Measurements from ENCODE around the gene COL2A1.

The COL2A1 gene

DNA sequence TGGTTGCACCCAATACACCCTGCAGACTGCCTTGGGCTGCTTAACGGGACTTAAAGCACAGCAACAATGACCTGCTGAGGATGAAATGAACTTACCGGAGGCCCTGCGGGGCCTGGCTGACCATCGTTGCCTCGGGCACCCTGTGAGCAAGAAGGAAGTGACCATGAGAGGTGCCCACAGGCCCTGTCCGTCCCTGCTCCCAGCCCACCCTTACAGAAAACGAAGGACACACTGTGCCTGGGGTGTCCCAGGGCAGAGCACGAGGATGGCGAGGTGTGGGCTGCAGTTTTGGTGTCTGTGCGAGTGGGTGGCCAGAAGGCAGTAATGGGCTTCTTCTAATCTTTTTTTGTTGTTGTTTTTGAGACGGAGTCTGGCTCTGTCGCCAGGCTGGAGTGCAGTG lies 14.6 kb downstream of the COL2A1 start:
- no peak for DNase-seq (ENCODE audit: low read depth)

- DNase-seq (ENCODE audit: low read depth), result no peak
Observed at GRCh38 chr12:47989023-47989417, 15.3 kb downstream of the COL2A1 start.

DNA sequence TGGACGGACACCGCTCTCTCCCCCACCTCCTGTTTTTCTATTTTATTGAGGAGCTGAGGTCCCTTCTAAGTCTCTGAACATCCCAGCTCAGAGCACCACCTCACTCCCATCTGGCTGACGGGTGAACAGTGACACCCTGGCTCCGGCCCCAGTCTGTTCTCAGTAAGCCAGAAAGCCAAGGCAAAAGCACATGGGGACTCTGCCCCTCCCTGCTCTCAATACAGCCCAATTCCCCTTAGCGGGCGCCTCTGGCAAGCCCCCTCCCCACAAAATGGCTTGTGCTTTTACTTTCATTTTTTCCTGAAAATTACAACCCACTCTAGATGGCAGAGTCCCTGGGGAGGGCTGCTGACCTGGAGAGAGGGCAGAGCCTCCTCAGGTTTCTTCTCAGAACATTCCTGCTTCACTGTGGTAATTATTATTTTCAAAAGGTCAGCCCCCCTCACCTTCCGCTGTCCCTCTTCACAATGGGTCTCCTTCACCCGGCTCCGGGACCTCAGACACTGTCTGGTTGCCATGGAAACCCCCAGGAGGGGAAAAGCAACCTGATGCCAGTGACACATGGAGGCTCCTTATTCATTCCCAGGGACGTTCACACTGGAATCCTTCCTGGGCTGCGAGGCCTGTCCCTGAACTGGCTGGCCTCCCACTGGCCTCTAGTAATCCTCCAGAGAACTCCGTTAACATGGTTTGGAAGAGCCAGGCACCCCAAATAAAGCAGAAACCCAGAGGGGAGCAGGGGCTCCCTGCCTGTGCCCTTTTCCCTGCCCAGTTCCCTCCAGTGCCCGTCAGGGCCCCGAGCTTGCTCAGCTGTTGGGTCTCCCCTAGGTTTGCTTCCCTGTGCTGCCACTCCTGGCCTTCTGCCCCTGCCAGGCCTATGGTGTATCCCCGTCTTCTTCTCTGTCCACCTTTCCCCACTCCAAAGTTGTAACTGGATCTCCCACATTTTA lies 15.9 kb downstream of the COL2A1 start:
- DNase-seq (ENCODE audit: low read depth), result no peak

DNA sequence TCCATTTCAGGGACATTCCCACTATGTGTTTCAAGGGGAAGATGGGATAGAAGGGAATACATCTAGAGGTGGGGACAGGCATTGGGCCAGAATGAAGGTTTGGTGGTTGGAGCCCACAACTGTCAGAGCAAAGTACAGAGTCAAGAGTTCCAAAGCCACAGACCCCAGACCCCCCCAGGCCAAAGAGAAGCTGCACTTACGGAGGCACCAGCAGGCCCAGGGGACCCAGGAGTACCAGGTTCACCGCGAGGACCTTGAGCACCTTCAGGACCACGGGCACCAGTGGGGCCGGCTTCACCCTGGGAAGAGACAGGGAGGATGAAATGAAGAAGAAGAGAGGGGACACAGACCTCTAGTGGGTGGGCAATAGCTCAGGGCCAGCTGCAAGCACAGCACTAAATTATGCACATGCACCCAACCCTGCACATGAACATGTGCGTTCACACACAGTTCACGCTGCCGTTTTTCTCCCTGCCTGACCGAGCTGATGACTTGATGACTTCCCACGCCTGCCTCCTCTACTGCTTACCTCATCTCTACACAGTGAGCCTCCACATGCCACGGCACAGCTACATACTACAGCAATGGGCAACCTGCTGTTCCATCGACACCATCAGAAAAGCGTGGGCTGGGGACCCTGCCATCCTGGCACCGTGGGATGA lies 16.7 kb downstream of the COL2A1 start:
- no peak for DNase-seq (ENCODE audit: low read depth)

DNA sequence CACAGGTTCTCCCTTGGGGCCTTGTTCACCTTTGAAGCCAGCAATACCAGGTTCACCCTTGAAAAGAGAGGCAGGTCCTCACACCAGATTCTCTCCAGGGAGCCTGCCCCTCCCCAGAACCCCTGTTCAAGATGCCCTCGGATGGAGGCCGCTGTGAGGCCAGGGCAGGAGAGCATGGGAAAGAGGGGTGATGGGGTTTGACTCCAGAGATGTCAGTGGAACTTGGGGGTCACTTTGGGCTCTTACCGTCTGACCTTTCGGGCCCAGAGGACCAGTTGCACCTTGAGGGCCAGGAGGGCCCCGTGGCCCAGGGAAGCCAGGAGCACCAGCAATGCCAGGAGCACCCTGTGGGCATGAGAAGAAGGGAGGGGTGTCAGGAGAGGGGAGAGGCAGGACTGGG lies 17.4 kb downstream of the COL2A1 start:
- no peak for DNase-seq (ENCODE audit: low read depth)

DNA sequence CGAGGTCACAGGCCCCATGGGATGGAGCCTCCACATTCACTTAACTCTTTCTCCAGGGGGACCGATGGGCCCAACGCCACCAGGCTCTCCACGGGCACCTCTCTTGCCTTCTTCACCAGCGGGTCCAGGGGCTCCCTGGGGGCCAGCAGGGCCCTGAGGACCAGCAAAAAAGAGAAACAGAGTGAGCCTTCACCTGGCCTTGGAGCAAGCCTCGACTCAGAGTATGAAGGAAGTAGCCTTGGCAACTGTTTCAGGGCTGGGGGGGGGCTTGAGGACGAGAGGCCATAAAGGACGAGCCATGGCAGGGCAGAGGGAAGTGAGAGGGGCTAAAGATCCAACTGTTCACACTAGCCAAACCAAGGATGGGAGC lies 18.0 kb downstream of the COL2A1 start:
- DNase-seq (ENCODE audit: low read depth), result no peak

DNA sequence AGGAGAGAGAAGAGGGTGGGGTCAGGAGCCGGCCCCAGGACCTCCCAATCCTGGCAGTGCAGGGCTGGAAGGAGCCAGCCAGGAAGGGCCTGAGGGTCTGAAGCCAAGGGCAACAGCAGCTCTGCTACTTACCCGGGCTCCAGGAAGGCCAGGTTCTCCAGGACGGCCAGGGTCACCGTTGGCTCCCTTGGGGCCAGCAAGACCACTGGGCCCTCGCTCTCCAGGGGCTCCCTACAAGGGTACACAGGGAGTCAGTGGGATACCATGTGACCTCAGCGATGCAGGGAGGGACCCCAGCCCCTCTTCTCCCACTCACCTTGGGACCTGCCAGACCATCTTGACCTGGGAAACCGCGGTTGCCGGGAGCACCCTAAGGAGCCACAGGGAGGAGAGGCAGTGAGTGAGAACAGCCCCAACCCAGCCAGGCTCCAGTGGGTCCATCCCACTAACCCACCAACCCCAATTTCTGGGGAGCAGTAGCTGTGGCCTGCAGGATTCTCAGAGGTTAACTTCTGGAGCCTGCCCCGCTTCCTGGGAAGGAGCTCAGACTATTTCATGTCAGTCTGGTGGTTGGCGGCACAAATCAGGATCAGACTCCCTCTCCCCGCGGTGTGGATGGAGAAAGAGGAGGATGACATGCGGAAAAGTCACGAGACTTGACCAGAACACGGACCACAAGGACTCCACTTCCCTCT lies 18.5 kb downstream of the COL2A1 start:
- no peak for DNase-seq (ENCODE audit: low read depth)

- DNase-seq (ENCODE audit: low read depth), result no peak
Observed at GRCh38 chr12:47984331-47984801, 19.9 kb downstream of the COL2A1 start.

- DNase-seq (ENCODE audit: low read depth), result no peak
Observed at GRCh38 chr12:47983541-47984115, 20.6 kb downstream of the COL2A1 start.

GRCh38 chr12:47982770-47983169 lies 21.5 kb downstream of the COL2A1 start:
- no peak for DNase-seq (ENCODE audit: low read depth)

- no peak for DNase-seq (ENCODE audit: low read depth)
Observed at GRCh38 chr12:47982311-47982710, 22.0 kb downstream of the COL2A1 start.

DNA sequence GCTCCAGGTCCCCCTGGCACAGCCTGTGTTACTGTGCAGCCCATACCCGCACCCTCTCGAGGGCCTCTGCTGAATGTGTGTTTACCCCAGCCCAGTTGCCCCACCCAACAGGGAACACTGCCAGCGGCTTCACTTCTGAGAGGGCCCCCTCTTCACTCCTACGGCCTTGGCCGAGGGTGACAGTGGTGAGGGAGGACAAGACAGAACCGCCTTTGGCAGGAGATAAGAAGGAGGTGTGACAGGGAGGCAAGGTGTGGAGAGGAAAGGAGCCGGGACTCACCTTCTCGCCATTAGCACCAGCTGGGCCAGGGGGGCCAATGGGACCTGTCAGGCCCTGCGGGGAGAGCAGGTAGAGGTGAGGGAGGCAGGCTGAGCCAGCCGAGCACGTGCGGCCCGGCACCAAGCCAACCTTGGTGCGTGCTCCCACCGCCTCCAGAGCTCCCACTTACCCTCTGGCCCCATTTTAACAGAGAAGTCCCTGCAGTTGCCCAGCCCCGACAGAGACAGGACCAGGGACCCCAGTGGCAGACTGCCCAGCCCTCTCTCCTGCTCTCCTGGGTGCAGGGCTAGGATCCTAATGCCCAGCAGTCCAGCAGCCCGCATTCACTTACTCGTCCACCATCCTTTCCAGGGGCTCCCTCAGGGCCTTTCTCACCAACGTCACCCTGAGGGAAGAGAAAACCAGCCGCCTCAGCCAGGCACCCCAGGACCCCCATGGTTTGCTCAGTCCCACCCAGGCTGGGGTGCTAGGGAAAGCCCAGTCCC lies 22.6 kb downstream of the COL2A1 start:
- no peak for DNase-seq (ENCODE audit: low read depth)

DNA sequence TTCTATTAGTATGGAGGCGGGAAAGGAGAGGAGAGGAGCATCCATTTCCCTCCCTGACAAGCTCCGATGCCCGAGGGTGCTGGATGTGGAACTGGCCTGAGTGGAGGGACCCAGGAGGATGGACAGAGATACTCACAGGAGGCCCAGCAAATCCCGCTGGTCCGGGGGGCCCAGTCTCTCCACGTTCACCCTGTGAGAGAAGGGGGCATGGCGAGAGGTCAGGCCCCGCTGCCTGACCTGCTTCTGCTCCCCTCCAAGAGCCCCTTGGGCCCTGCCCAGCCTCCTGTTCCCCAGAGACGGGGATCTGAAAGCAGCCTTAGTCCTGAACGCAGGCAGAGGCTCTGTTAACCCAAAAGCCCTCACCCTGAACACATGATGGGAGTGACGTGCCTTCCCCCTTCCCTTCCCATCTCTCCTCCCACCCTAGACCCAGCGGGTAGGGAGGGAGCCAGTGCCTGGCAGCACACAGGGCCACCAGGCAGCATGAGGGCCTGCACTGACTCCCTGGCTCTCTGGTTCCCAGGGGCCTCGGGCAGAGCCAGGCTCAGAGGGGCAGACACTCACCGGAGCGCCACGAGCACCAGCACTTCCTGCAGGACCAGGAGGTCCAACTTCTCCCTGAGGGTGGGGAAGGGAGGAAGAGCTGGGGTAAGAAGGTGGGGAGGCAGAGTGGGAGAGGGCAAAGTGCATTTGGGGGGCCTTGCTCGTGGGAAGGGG lies 23.3 kb downstream of the COL2A1 start:
- DNase-seq (ENCODE audit: low read depth), result no peak

GRCh38 chr12:47980197-47980596 lies 24.1 kb downstream of the COL2A1 start:
- no peak for DNase-seq (ENCODE audit: low read depth)

DNA sequence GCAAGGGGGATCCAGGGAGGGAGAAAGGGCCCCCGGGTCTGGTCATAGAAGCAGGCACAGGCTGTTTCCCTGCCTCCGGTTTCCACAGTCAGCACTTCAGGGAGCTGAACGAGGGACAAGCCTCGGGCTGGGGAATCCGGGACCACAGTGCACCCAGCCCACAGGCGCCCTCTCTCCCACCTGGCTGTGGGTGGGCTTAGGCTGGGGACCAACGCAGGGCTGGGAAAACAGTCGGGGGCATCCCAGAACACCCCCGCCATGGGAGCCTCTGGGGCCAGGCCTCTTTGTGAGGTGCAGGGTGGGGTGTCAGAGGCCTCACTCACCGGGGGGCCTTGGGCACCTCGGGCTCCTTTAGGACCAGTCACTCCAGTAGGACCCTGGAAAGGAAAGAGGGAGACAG lies 24.6 kb downstream of the COL2A1 start:
- no peak for DNase-seq (ENCODE audit: low read depth)

GRCh38 chr12:47979166-47979565 lies 25.1 kb downstream of the COL2A1 start:
- DNase-seq (ENCODE audit: low read depth), result no peak

- DNase-seq (ENCODE audit: low read depth), result no peak
Observed at GRCh38 chr12:47978598-47978873, 25.7 kb downstream of the COL2A1 start.

GRCh38 chr12:47977772-47978597 lies 26.3 kb downstream of the COL2A1 start:
- DNase-seq (ENCODE audit: low read depth), result no peak

DNA sequence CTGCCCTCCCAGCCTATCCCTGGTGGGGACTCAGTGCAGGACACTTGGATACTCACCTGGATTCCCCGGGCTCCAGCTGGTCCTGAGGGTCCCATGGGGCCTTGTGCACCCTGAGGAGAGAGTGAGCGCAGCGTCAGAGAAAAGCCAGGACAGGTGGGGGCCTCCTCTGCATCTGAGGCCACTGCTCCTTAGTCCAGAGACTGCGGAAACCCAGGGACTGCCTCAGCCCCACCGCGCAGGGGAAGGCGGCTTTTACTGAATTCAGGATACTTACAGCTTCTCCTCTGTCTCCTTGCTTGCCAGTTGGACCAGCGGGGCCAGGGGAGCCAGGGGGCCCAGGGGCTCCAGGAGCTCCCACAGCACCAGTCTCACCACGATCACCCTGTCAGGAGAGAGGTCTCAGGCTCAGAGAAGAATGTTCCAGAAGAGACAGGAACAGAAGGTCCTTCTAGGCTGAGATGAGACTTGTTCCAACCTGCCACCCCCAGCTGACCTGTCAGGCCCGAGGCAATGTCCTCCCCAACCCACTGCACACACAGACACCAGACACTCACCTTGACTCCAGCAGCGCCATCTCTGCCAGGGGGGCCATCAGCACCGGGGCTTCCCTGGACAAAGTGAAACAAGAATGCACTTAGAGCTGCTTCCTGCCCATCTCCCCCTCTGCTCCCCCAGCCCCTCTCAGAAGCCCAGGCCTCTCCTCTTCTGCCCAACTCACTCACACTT lies 27.1 kb downstream of the COL2A1 start:
- no peak for DNase-seq (ENCODE audit: low read depth)

- DNase-seq (ENCODE audit: low read depth), result no peak
Observed at GRCh38 chr12:47975816-47976215, 28.5 kb downstream of the COL2A1 start.

All from stimulated activated CD4-positive, alpha-beta T cell treated with anti-CD3 and anti-CD28 coated beads, Interleukin-2, amount 100 ng/mL, for 4 hours (primary cell).